Activated gamma-delta T cell treated with Interleukin-2 at 50 U/mL for 16 hours (primary cell): ENCODE results near the gene UTP11.
A peak's percentile ranks its signal among the peaks of the same experiment; 100 is the strongest.
"Not testable (repeated sequence)": the region's sequence is repeated elsewhere in the genome, so short reads cannot be mapped to it uniquely, and the experiment has no call there.

Source experiments
- DNase-seq: peaks from one replicate; pipeline ENCODE4 v3.0.0-alpha.2; 2020

The UTP11 gene

DNA sequence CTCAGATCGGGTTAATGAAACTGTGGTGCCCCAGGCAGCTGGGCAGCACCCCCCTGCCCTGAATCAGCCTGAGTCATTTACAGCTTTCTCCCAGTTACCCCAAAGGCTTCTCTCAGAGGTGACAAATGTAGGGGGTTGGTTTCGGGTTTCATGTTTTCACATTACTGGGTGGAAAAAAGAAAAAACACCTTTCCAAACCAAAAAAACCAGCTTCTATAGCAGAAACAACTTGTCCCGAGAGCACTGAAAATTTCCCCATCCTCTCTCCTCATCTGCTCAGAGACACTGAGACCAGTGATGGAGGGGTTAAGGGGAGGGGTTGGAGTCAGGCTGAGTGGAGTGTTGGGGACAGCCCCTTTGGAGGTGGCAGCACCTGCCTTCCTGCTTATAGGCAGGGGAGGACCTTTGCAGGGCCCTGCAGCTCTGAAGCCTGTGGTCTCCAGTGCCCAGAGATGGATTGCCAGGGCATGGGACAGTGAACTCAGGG, 15.6 kb downstream of the UTP11 start:
- no peak for DNase-seq

DNA sequence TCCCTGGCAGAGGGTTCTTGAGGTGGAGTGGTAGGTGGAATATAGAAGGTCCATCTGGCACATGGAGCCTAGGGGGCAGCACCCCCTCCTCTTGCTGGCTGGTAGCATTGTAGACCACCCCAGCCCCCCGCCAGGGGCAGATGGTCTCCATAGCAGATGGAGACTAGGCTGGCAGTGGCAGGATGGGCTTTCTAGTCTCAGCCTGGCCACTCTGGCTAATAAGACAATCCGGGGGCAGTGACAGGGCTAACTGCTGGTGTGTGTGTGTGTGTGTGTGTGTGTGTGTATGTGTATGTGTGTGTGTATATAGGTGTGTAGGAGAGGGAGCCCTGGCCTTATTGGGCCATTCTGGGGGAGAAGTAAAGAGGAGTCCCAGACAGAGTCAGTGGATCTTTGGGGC, 16.1 kb downstream of the UTP11 start:
- DNase-seq: no peak

DNA sequence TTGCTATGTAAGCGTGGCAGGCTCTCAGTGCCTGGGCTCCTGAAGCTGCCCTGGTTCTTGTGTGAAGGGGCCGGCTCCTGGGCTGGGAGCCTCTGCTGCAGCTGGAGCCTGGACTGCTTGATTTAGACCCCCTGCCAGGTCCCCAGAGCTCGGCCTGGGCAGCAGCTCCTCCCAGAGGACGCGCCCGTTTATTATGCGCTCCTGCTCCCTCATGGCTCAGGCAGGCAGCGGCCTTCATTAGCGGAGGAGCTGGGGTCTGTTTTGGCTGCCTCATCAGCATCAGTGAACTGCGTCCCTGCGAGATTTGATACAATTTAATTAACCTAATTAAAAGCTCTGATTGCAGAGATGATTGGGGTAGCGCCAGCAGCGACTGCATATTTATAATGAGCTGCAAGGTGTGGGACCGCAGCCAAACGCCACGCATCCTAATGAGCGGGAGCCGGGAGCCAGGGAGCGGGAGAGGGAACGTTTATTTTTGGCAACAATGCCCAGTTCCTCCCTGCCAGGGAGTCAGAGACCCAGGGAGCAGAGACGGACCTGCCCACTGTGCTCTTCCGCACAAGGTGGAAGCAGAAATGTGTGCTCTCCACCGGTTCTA, 16.6 kb downstream of the UTP11 start:
- no peak for DNase-seq

DNA sequence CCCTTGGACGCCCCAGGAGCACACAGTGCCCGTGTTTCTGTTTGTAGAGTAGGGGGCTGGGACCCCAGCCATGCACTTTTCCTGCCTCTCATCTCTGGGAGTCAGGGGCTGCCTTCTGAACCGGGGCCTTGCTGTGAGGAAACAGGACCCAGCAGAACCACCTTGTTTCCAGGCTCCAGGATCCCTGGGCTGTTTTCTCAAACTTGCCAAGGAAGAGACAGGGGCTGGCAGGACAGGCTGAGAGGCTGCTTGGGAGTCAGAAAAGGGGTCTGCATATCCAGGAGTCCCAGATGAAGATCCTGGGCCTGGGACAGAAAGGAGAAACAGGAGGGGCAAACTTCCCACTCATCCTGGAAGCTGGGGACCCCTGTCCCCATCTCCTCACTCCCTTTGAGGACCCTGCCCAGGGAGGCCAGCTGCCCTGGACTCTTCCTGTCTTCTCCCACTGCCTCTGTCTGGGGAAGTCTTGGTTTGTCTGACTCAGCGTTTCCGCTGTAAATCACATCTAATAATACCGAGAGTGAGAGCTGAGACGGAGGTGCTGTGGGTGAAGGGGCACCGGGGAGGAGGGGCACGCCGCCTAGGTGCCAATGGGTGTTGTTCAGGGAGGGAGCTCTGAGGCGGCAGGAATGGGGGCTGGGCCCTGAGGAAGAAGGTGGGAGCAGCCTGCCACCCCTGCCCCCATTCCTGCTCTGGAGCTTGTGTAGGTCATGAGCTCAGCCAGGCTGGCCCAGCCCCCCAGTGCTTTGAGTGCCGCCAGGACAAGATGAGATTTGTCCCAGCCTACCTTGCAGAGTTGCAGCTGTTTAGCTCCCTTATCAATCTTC, 17.4 kb downstream of the UTP11 start:
- DNase-seq: peak; percentile 40

GRCh38 chr1:38030596-38031512, 18.3 kb downstream of the UTP11 start:
- no peak for DNase-seq

- DNase-seq: no peak
Observed at GRCh38 chr1:38031513-38031866, 19.0 kb downstream of the UTP11 start.

- not testable (repeated sequence) for DNase-seq
Observed at GRCh38 chr1:38032992-38033391, 20.5 kb downstream of the UTP11 start.

DNA sequence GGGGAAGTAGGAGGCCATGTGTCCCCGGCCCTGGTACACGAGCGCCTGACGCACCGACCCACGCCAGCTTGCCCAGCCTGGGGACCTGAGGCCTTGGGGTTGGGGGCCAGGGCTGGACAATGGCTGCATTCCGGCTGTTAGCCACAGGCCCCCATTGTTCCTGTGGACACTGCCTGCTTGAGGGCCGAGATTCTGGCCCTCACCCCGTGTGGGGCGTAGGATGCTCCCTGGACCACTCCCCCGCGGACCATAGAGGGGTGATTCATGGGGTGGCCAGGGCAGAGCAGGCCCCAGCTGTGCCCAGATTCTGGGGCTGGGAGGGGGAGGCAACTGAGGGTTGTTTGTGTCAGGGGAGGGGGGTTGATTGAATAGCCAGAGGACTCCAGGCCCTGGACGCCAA, 22.3 kb downstream of the UTP11 start:
- no peak for DNase-seq

DNA sequence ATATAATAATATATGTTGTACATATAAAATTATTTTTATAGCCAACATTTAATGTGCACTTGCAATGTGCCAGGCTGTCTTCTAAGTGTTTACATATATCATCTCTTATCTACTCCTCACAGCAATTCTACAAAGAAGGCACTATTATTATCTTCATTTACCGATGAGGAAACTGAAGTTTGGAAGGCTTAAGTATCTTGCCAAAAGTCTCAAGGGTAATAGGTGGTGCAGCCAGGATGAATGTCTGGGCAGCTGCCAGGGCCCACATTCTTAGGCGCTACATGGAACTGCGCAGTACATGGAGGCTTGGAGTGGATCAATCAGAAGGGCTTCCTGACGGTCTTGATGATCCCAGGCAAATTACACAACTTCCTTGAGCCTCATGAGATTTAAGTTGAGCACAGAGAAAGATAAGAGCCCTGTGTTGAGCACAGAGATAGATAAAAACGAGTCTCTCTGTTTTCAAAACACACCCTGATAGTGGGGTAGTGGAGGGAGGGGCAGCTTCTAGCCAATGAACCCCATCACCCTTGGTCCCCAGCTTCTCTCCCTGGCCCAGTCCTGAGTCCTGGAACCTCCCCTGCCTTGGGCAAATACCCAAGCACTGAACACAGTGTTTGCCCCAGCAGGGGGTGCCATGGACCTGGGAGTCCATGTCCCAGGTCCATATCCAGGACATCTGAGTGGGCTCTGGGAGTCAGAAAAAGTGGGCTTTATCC, 24.8 kb downstream of the UTP11 start:
- DNase-seq: no peak

- no peak for DNase-seq
Observed at GRCh38 chr1:38038861-38039260, 26.3 kb downstream of the UTP11 start.

DNA sequence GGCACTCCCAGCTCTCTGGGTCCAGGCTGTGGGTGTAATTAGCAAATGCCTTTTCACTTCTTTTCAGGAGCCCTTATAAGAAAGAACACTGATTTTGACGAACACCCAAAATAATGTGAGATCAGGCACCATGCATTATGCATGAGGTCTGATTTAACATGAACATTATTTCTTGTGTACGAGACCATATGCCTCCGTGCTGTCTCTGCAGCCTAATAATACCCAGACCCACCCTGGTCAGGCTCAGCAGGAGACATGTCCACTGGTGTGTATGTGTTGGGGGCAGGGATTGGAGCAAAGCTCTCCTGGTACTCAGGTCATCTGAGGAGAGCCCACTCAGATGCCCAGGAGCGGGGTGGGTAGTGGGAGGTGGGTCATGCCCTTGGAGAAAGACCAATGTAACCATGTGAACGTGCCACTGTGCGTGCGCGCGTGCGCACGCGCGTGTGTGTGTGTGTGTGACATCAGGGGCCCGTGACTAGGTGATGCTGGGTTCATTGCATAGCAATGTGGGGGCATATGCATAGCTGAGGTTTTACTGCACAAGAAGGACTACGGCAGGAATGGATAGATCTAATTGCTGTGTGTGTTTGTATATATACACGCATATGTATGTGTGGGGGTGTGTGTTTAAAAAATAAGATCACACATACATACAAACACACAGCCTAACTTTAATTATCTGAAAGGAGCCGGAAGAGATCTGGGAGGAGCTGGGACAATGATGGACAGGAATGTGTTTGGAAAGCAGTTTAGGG, 27.0 kb downstream of the UTP11 start:
- DNase-seq: no peak

DNA sequence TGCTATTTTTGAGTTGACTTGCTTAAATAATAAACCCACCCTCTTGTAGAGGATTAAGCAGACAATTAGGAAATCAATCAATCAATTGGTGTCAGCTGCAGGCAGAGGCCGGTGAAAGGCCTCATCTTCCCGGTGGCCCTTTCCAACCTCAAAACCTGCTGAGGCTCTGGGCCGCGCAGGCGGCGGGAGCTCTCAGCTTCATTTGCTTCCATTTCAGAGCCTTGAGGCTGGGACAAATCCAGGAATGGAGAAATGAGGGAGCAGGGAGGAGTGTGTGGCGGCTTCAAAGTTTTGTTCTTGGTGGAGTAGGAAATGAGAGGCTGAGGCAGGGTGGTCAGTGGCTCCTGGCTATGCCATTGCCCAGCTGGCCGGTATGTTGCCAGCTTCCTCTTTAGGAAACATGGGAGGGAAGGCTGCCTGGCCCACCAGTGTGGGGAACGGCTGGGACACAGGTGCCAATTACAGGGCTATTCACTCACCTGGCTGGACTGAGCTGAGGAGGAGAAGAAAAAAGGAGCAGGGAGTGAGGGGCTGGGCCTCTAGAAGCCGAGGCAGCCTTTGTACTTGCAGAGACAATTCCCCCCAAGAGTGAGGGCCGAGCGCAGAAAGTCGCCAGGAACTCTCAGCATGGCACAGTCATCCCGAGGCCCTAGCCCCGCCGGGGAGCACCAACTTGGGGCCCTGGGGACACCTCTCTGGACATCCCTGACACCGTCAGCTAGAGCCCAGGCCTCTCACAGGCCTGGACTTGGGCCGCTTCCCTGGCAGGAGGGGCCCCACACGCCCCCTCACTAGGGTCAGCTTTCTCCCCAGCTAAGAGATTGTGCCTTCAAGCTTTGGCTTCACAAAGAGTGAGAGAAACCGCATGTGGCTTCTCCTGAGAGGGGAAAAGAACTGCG, 29.7 kb downstream of the UTP11 start:
- DNase-seq: no peak

DNA sequence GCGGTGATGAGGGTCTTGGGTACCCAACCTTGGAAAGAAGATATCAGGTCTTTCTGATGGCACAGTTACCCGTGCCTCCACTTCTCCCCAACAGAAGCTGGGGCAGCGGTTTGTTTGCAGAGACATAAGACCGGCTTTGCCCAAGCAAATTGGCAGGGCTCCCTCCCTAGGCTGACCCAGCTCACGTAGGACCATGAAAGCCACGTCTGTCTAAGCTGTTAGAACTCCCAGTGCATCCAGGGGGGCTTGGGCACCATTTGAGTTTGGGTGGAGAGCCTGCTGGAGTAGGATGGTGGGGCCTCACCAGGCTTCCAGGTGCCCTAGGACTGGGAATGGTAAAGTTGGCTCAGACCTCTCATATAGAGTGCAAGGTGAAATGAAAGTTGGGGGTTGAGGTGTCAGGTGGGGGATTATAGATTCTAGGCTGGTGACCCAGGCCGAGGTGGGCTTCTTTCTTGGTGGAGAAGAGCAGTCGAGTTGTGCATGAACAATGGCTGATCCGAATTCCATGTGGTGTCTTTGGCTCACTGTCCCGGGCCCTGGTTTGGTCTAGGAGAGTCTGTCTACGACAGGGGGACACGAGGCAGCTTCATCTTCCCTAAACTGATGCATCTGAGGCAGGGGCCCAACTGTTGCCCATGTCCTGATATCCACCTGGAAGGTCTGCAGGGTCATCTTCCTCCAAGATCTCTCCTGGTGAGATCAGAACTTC, 30.7 kb downstream of the UTP11 start:
- DNase-seq: no peak

DNA sequence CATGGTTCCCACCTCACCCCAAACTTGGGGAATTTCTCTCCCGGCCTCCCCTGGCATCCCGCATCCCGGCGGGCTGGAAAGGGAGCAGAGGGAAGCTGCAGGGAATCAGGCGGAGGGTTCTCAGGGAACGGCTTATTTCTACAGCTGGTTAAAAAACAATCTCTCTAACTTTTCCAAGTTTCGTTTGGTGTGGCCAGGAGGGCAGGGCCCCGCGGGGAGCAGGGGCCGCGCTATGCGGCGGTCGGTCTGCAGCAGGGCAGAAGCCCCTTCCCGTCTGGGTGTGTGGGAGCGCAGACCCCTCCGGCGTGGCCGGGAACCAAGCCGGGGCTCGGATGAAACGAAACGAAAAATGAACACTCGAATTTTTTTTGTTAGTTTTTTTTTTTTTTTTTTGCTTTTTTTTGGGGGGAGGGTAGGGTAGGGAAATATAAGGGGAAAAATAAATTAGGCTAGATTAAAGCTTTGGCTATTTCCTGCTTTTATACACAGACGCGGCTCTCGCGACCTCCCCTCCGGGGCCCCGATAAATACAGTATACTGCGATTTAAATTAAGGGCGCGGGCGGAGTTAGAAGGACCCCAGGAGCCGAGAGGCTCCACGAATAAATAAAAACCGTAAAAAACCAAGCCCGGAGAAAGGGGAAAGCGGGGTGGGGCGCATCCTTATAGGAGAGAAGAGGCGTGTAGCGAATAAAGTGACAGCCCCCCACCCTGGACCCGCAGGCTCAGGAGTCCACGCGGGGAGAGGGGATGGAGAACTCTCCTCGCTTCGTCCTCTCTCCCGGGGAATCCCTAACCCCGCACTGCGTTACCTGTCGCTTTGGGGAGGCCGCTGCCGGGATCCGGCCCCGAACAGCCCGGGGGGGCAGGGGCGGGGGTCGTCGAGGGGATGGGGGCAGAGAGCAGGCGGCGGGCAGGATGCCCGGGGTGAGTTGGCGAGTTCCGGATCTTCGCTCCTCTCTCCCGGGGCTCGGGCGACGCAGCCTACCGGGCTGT, 32.0 kb downstream of the UTP11 start:
- no peak for DNase-seq

DNA sequence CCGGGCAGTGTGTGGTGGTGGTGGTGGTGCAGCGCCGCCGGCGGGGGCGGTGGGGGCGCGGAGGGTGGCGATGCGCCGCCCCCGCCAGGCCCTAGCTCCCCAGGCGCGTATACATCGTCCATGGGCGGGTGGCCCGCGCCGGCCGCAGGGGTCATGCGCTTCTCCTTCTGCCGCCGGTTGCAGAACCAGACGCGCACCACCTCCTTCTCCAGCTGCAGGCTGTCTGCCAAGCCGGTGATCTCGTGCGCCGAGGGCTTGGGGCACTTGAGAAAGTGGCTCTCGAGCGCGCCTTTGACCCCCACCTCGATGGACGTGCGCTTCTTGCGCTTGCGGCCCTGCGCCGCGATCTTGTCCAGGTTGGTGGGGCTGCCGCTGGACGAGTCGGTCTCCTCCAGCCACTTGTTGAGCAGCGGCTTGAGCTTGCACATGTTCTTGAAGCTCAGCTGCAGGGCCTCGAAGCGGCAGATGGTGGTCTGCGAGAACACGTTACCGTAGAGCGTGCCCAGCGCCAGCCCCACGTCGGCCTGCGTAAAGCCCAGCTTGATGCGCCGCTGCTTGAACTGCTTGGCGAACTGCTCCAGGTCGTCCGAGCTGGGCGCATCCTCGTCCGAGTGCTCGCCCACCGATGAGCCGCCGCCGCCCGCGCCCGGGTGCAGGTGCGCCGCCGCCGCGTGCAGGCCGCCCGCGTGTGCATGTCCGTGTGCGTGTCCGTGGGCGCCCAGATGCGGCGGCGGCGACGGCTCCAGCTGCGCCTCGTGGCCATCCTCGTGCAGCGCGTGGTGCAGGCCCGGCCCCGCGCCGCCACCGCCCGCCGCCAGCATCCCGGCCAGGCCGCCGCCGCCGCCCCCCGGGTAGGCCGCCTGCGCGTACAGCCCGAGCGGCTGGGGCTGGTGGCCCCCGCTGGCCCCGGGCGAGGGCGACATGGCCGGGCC, 33.1 kb downstream of the UTP11 start:
- DNase-seq: no peak

DNA sequence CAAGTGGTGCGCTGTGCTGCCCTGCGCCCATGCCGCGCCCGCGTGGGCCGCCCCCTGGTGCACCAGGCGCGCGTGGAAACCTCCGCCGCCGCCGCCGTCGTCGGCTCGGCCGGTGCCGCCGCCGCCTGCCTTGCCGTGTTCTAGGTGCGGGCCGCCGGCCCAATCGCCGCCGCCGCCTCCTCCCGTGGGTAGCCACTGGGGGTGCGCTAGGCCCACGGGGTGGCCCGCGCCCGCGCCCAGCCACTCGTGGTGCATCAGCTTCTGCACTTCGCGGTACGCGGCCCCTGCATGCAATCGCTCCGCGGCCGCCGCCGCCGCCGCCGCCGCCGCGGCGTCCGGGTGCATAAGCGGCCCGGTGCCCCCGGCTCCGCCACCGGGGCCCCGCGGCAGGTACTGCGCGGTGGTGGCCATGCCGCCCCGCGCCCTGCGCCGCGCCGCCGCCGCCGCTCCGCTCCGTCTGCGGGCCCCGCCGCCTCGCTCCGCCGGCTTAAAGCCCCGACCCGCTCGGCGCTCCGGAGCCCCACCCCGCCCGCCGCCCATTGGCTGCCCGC, 33.9 kb downstream of the UTP11 start, which contains the start of gene POU3F1:
Gene POU3F1 (minus strand): TSS at position 461 of the 551 bp plus-strand sequence. CDS start 50 bp downstream, at position 411.
- no peak for DNase-seq

DNA sequence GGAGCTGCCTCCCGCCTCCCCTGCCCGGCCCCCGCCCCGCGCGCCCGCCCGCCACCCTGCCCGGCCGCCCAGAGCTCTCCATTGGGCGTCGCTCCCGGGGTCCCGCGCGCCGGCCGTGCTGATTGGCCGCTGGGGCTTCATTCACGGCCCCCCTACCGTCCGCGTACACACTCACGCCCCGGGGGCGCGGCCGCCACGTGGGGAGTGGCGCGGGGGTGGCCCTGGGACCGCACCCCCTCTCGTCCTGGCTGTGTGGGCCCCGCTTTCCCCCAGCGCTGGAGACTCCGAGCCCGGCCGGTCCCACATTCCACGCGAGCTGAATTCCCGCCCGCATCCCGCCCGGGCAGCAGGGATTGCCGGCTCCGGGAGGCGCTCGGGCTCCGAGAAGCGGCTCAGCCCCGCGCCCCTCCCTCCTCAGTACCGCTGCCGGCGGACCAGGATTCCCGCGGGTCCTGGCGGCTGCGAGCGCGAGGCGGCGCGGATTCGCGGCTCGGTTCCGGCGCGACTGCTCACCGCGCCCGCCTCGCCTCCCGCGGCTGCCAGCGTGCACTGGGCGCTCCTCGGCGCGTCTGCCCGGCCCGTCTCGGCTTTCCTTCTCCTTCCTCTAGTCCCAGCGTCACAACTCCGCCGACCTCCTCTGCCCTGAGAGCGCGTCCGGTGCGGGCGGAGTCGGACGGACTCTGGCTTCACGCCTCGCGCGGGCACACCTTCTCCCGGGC, 34.5 kb downstream of the UTP11 start:
- peak; percentile 72 for DNase-seq
